GM12864 (cell line): ENCODE measurements around the gene ABCC2.
A peak's percentile ranks its signal among the peaks of the same experiment; 100 is the strongest.

ENCODE experiments used
- DNase-seq: peaks from one replicate; pipeline ENCODE4 v3.0.0-alpha.2; 2011; ENCODE audit warnings: low read depth
- H3K4me3 ChIP-seq: 2 replicates; pipeline ENCODE4 v1.5.1; 2011; ENCODE audit warnings: mild to moderate bottlenecking, low read depth, low read length, control low read depth
- TF ChIP-seq, protein P1 (sequence below): IDR thresholded peaks from 2 replicates; pipeline ENCODE4 v1.5.1; 2011; ENCODE audit warnings: low read depth, mild to moderate bottlenecking, moderate library complexity, low read length, control low read depth, inconsistent platforms; ENCODE audit errors: missing control alignments

ABCC2 gene

GRCh38 chr10:99841746-99842145 lies 59.3 kb downstream of the ABCC2 start:
- TF ChIP-seq, protein P1, sequence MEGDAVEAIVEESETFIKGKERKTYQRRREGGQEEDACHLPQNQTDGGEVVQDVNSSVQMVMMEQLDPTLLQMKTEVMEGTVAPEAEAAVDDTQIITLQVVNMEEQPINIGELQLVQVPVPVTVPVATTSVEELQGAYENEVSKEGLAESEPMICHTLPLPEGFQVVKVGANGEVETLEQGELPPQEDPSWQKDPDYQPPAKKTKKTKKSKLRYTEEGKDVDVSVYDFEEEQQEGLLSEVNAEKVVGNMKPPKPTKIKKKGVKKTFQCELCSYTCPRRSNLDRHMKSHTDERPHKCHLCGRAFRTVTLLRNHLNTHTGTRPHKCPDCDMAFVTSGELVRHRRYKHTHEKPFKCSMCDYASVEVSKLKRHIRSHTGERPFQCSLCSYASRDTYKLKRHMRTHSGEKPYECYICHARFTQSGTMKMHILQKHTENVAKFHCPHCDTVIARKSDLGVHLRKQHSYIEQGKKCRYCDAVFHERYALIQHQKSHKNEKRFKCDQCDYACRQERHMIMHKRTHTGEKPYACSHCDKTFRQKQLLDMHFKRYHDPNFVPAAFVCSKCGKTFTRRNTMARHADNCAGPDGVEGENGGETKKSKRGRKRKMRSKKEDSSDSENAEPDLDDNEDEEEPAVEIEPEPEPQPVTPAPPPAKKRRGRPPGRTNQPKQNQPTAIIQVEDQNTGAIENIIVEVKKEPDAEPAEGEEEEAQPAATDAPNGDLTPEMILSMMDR = no peak
- DNase-seq = no peak
- H3K4me3 ChIP-seq = no peak overlapping the region

GRCh38 chr10:99843310-99843709 lies 60.9 kb downstream of the ABCC2 start:
- DNase-seq = no peak
- H3K4me3 ChIP-seq = no peak overlapping the region
- TF ChIP-seq, protein P1 = no peak

- no peak for DNase-seq
- TF ChIP-seq, protein P1 = no peak
- no peak overlapping the region for H3K4me3 ChIP-seq
These were observed 62.1 kb downstream of the ABCC2 start for GRCh38 chr10:99844433-99844955.

GRCh38 chr10:99845837-99846382 lies 63.5 kb downstream of the ABCC2 start:
- TF ChIP-seq, protein P1 = peak; percentile 87
- H3K4me3 ChIP-seq = peak overlapping the region; percentile 4; the same call in 1 of the 2 replicates

GRCh38 chr10:99849057-99849456 lies 66.6 kb downstream of the ABCC2 start:
- DNase-seq = no peak

More at GRCh38 chr10:99845837-99846382, 63.5 kb downstream of the ABCC2 start:
- peak; percentile 76 for DNase-seq

DNA sequence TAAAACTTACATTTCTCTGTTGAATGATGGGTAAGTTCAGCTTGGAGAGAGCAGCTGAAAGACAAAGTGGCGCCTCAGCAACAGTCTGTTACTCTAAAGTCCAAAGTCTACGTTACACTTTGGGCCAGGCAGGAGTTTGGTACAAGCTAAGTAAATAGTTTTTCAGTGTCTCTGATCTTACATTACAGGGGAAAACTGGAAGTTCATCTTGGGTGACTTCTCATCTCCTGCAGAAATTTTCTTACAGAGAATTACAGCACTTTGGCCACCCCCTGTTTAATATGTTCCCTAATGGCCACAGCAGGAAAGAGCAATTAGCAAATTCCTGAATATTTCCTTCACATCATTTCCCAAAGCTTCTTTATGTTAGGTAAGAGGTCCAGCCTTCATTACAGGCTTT lies 67.1 kb downstream of the ABCC2 start:
- H3K4me3 ChIP-seq = no peak overlapping the region
- DNase-seq = no peak
- TF ChIP-seq, protein P1 = no peak

More at GRCh38 chr10:99849057-99849456, 66.6 kb downstream of the ABCC2 start:
- TF ChIP-seq, protein P1 = no peak
- no peak overlapping the region for H3K4me3 ChIP-seq
